Measurements from ENCODE around the gene CRELD1.

DNA sequence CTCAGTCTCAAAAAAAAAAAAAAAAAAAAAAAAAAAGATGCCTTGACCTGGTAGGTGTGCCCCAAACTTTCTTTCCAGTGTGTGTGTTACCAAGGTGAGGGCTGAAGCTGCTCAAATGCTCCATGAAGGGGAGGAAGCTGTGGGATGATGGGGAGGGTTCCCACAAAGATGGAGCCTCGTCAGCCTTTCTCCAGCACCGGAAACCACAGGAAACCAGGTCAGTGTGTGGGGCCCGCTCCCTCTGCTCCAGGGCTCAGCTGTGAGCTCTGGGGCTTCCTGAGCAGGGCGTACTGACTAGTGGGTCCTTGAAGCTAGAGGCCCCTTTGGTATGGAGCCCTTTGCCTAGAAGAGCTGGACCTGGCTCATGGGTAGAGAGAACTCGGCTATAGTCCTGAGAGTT, 31.7 kb upstream of the CRELD1 start:
- TF ChIP-seq, protein P1, sequence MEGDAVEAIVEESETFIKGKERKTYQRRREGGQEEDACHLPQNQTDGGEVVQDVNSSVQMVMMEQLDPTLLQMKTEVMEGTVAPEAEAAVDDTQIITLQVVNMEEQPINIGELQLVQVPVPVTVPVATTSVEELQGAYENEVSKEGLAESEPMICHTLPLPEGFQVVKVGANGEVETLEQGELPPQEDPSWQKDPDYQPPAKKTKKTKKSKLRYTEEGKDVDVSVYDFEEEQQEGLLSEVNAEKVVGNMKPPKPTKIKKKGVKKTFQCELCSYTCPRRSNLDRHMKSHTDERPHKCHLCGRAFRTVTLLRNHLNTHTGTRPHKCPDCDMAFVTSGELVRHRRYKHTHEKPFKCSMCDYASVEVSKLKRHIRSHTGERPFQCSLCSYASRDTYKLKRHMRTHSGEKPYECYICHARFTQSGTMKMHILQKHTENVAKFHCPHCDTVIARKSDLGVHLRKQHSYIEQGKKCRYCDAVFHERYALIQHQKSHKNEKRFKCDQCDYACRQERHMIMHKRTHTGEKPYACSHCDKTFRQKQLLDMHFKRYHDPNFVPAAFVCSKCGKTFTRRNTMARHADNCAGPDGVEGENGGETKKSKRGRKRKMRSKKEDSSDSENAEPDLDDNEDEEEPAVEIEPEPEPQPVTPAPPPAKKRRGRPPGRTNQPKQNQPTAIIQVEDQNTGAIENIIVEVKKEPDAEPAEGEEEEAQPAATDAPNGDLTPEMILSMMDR (IDR thresholded peaks at IDR 0.05; ENCODE audit: low read length), result no peak
- TF ChIP-seq EZH2 (IDR thresholded peaks at IDR 0.05; ENCODE audit: borderline replicate concordance, low read length), result no peak
